CD4-positive, CD25-positive, alpha-beta regulatory T cell (primary cell): ENCODE data around the gene OPN5. TPM values are rescaled to one million over a fixed set of nuclear protein-coding genes. Genes with fewer than 3 reads are reported as not detected.

Experiments used
- ATAC-seq, 2 donors: fragments of 150-1000 bp; cut with Tn5 transposase; one replicate each; pipeline ENCODE4 v1.10.0; 2021; ENCODE audit warnings: low read depth in 2 of 2, moderate number of reproducible peaks in 2 of 2, moderate library complexity in 1 of 2
- DNase-seq, 3 donors: peaks; one replicate each; pipeline versions ENCODE4 v3.0.0 to v3.0.0-alpha.2; 2012 to 2022; ENCODE audit warnings: mixed read lengths in 1 of 3
- H3K27ac ChIP-seq: one replicate; pipeline ENCODE4 v1.7.0; 2013; ENCODE audit warnings: mild to moderate bottlenecking, low read length; ENCODE audit not compliant: insufficient read depth, poor library complexity, severe bottlenecking
- H3K27me3 ChIP-seq: one replicate; pipeline ENCODE4 v1.7.0; 2013; ENCODE audit warnings: low read length; ENCODE audit not compliant: control insufficient read depth, insufficient read depth
- H3K36me3 ChIP-seq: one replicate; pipeline ENCODE4 v1.7.0; 2013; ENCODE audit warnings: mild to moderate bottlenecking, low read length, moderate library complexity; ENCODE audit not compliant: control insufficient read depth, insufficient read depth
- H3K4me1 ChIP-seq: 2 replicates; pipeline ENCODE4 v1.7.0; 2013; ENCODE audit warnings: mild to moderate bottlenecking, low read length; ENCODE audit not compliant: insufficient read depth, control insufficient read depth, poor library complexity, severe bottlenecking
- H3K4me3 ChIP-seq: one replicate; pipeline ENCODE4 v1.7.0; 2013; ENCODE audit warnings: low read depth, mild to moderate bottlenecking, low read length, moderate library complexity
- H3K9me3 ChIP-seq, 2 experiments: 1 replicate in 1 of 2; 2 replicates in 1 of 2; pipeline ENCODE4 v1.7.0; 2013; ENCODE audit warnings: low read length in 2 of 2, mild to moderate bottlenecking in 1 of 2, moderate library complexity in 1 of 2; ENCODE audit not compliant: control insufficient read depth in 2 of 2
- H3K27ac Mint-ChIP-seq, 3 donors: one replicate each; pipeline ENCODE4 v1.8.0; 2020 to 2022; ENCODE audit warnings: mild to moderate bottlenecking in 3 of 3, mixed read lengths in 3 of 3, moderate library complexity in 2 of 3
- H3K27me3 Mint-ChIP-seq: one replicate; pipeline ENCODE4 v1.8.0; 2022; ENCODE audit warnings: mild to moderate bottlenecking, mixed read lengths
- H3K36me3 Mint-ChIP-seq: one replicate; pipeline ENCODE4 v1.8.0; 2020; ENCODE audit warnings: mixed read lengths
- H3K4me1 Mint-ChIP-seq, 4 donors: one replicate each; pipeline ENCODE4 v1.8.0; 2020 to 2022; ENCODE audit warnings: mixed read lengths in 4 of 4, mild to moderate bottlenecking in 1 of 4
- H3K4me3 Mint-ChIP-seq, 4 donors: one replicate each; pipeline ENCODE4 v1.8.0; 2020 to 2022; ENCODE audit warnings: mild to moderate bottlenecking in 4 of 4, mixed read lengths in 4 of 4, moderate library complexity in 3 of 4
- H3K9me3 Mint-ChIP-seq, 7 donors: one replicate each; pipeline ENCODE4 v1.8.0; 2020 to 2022; ENCODE audit warnings: mixed read lengths in 7 of 7, mild to moderate bottlenecking in 3 of 7, moderate library complexity in 2 of 7
- polyA plus RNA-seq, 4 donors: library from polyadenylated mRNA; unstranded; fragments of 300-500 nt; fragmentation: Illumina TruSeq; gene quantifications; one replicate each; pipeline ENCODE4 v1.2.3, GENCODE V29; 2021
- total RNA-seq: library from RNA; stranded (reverse); gene quantifications from one replicate; pipeline ENCODE4 v1.2.3, GENCODE V29; 2022

The OPN5 gene
- total and polyA plus RNA-seq, 5 donors from 2014 or later: not detected

GRCh38 chr6:47769982-47770381 lies 11.8 kb upstream of the OPN5 start:
- no peaks in the 10 kb centered on the region for H3K36me3 ChIP-seq
- H3K27me3 ChIP-seq: no peaks in the 10 kb centered on the region
- Mint-ChIP-seq H3K36me3 (no peaks in the 10 kb centered on the region), H3K27me3 (peaks cover 12% of the 10 kb centered on the region), H3K4me1 (no peaks in the 10 kb centered on the region), H3K27ac (no peak overlapping the region), H3K4me3 (no peak overlapping the region), H3K9me3 (peaks cover 0 to 3% (median 0%) of the 10 kb centered on the region in 7 donors)
- no peak overlapping the region for H3K4me3 ChIP-seq
- H3K4me1 ChIP-seq: no peaks in the 10 kb centered on the region
- ATAC-seq: no peak
- peaks cover 0 to 1% of the 10 kb centered on the region in 2 experiments for H3K9me3 ChIP-seq
- no peak for DNase-seq
- H3K27ac ChIP-seq: no peak overlapping the region

GRCh38 chr6:47772359-47772758 lies 9.5 kb upstream of the OPN5 start:
- ATAC-seq (no peak), DNase-seq (no peak)
- H3K4me3 ChIP-seq: no peak overlapping the region
- peaks cover 0 to 2% (median 0%) of the 10 kb centered on the region in 7 donors for H3K9me3 Mint-ChIP-seq
- no peak overlapping the region for H3K27ac Mint-ChIP-seq
- H3K27ac ChIP-seq: no peak overlapping the region
- H3K36me3 Mint-ChIP-seq: no peaks in the 10 kb centered on the region
- no peaks in the 10 kb centered on the region for H3K4me1 Mint-ChIP-seq
- H3K27me3 Mint-ChIP-seq: peaks cover 12% of the 10 kb centered on the region
- H3K9me3 ChIP-seq: no peaks in the 10 kb centered on the region
- H3K36me3 ChIP-seq: no peaks in the 10 kb centered on the region
- H3K27me3 ChIP-seq: no peaks in the 10 kb centered on the region
- no peaks in the 10 kb centered on the region for H3K4me1 ChIP-seq
- no peak overlapping the region for H3K4me3 Mint-ChIP-seq

- no peak for DNase-seq
- no peak overlapping the region for H3K27ac ChIP-seq
- H3K4me3 ChIP-seq: no peak overlapping the region
- H3K27me3 Mint-ChIP-seq: peaks cover 12% of the 10 kb centered on the region
- no peak overlapping the region for H3K27ac Mint-ChIP-seq
- no peaks in the 10 kb centered on the region for H3K36me3 Mint-ChIP-seq
- no peak overlapping the region for H3K4me3 Mint-ChIP-seq
- H3K36me3 ChIP-seq: no peaks in the 10 kb centered on the region
- no peaks in the 10 kb centered on the region for H3K27me3 ChIP-seq
- H3K4me1 Mint-ChIP-seq: no peaks in the 10 kb centered on the region
- H3K9me3 Mint-ChIP-seq: peaks cover 0 to 2% (median 0%) of the 10 kb centered on the region in 7 donors
- no peaks in the 10 kb centered on the region for H3K9me3 ChIP-seq
- ATAC-seq: no peak
- H3K4me1 ChIP-seq: no peaks in the 10 kb centered on the region
These were observed 8.8 kb upstream of the OPN5 start for GRCh38 chr6:47773005-47773404.

GRCh38 chr6:47780510-47781356 lies 1.1 kb upstream of the OPN5 start:
- H3K36me3 ChIP-seq: no peaks in the 10 kb centered on the region
- Mint-ChIP-seq H3K27me3 (peaks cover 6% of the 10 kb centered on the region), H3K4me1 (peaks cover 0 to 6% (median 0%) of the 10 kb centered on the region in 4 donors), H3K4me3 (no peak overlapping the region), H3K9me3 (peaks cover 0 to 2% (median 0%) of the 10 kb centered on the region in 7 donors), H3K36me3 (no peaks in the 10 kb centered on the region), H3K27ac (no peak overlapping the region)
- no peaks in the 10 kb centered on the region for H3K9me3 ChIP-seq
- no peaks in the 10 kb centered on the region for H3K4me1 ChIP-seq
- H3K27ac ChIP-seq: no peak overlapping the region
- DNase-seq (peak in 2 of 3 donors; percentile 29 to 57), ATAC-seq (peak; percentile 58 to 64)
- no peak overlapping the region for H3K4me3 ChIP-seq
- peaks cover under 1% of the 10 kb centered on the region for H3K27me3 ChIP-seq

GRCh38 chr6:47785182-47785581 lies 3.4 kb downstream of the OPN5 start:
- Histone ChIP-seq H3K9me3 (no peaks in the 10 kb centered on the region), H3K27me3 (peaks cover 1% of the 10 kb centered on the region), H3K27ac (no peak overlapping the region), H3K36me3 (no peaks in the 10 kb centered on the region), H3K4me1 (no peaks in the 10 kb centered on the region), H3K4me3 (no peak overlapping the region)
- Mint-ChIP-seq H3K27me3 (peaks cover 25% of the 10 kb centered on the region), H3K36me3 (no peaks in the 10 kb centered on the region), H3K9me3 (peaks cover 0 to 2% (median 0%) of the 10 kb centered on the region in 7 donors), H3K4me1 (peaks cover 0 to 13% (median 4%) of the 10 kb centered on the region in 4 donors), H3K27ac (no peak overlapping the region), H3K4me3 (no peak overlapping the region)
- ATAC-seq (no peak), DNase-seq (no peak)

- no peak overlapping the region for H3K4me3 Mint-ChIP-seq
- Histone ChIP-seq H3K4me3 (no peak overlapping the region), H3K27ac (no peak overlapping the region), H3K9me3 (no peaks in the 10 kb centered on the region), H3K27me3 (peaks cover 1% of the 10 kb centered on the region), H3K36me3 (no peaks in the 10 kb centered on the region), H3K4me1 (no peaks in the 10 kb centered on the region)
- no peak for ATAC-seq
- no peaks in the 10 kb centered on the region for H3K9me3 Mint-ChIP-seq
- DNase-seq: peak; percentile 1 to 54 (median 24)
- H3K27me3 Mint-ChIP-seq: peaks cover 25% of the 10 kb centered on the region
- H3K4me1 Mint-ChIP-seq: peaks cover 0 to 7% (median 4%) of the 10 kb centered on the region in 4 donors
- no peaks in the 10 kb centered on the region for H3K36me3 Mint-ChIP-seq
- no peak overlapping the region for H3K27ac Mint-ChIP-seq
These were observed 6.0 kb downstream of the OPN5 start for GRCh38 chr6:47787620-47788497.

- no peak overlapping the region for H3K4me3 ChIP-seq
- H3K9me3 ChIP-seq: no peaks in the 10 kb centered on the region
- Mint-ChIP-seq H3K36me3 (no peaks in the 10 kb centered on the region), H3K4me1 (peaks cover 0 to 7% (median 4%) of the 10 kb centered on the region in 4 donors), H3K9me3 (no peaks in the 10 kb centered on the region), H3K4me3 (no peak overlapping the region), H3K27ac (no peak overlapping the region), H3K27me3 (peaks cover 25% of the 10 kb centered on the region)
- ATAC-seq (no peak), DNase-seq (no peak)
- no peak overlapping the region for H3K27ac ChIP-seq
- H3K4me1 ChIP-seq: no peaks in the 10 kb centered on the region
- H3K27me3 ChIP-seq: peaks cover 1% of the 10 kb centered on the region
- H3K36me3 ChIP-seq: no peaks in the 10 kb centered on the region
These were observed 6.7 kb downstream of the OPN5 start for GRCh38 chr6:47788498-47788884.
